Iris pigment epithelial cell (primary cell): ENCODE measurements around the gene HECTD4.
"Not testable (repeated sequence)": the region's sequence is repeated elsewhere in the genome, so short reads cannot be mapped to it uniquely, and the experiment has no call there.

Experiments
- DNase-seq: peaks from one replicate; pipeline ENCODE4 v3.0.0-alpha.2; 2011; ENCODE audit warnings: low read depth

The HECTD4 gene

DNA sequence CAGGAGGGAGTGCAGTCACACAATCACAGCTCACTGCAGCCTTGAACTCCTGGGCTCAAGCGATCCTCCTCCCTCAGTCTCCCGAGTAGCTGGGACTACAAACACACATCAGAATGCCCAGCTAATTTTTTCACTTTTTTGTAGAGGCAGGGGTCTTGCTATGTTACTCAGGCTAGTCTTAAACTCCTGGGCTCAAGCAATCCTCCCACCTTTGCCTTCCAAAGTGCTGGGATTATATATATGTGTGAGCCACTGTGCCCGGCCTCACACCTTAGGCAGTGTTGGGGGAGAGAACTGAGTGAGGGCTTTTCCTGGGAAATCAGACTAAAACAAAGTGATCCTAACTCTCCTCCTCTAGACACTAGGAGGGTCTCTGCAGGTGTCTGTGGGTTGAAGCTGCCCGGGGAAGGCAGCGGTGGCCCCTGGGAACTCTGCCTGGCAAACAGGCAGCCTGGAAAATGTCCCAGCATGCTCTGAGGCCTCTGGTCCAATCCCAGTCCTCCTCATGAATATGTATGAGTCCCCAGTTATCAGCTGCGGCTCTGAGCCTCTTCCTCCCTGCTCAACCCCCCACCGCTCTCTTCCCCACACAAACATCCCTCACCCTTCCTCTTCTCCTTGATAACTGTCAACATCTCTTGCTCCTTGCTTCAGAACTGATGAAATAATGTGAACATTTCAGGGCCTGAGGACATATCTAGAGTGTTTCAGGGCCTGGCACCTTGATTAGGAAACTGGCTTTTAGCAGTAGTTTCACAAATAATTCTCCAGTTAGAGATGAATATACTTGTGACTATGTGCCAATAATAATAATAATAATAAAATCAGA lies 265.8 kb downstream of the HECTD4 start:
- DNase-seq: peak; percentile 92

DNA sequence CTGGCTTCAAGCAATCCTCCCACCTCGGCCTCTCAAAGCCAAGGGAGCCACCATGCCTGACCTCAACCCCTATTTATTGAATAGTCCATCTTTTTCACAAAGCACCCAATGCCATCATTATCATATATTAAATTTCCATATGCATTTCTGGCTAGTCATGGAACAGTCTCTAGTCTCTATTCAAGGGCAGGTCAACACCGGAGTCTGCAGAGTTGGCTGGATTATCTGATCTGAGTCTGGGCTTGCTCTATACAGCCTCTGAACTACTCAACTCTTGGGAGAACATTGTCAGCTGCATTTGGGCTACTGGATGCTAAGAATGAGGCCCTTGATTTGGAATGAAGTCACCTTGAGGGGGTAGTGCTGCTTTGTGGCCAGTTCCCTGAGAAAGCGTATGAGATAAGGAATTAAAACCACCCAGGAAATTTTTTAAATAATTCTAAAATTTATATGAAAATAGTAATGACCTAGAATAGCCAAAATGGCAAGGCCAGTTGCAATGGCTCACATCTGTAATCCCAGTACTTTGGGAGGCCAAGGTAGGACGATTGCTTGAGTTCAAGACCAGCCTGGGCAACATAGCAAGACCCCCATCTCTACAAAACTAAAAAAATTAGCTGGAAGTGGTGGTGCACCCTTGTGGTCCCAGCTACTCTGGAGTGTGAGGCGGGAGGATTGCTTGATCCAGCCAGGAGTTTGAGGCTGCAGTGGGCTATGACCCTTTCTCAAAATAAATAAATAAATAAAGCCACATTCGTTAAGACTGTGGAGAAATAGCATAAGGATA lies 266.8 kb downstream of the HECTD4 start:
- DNase-seq: no peak

DNA sequence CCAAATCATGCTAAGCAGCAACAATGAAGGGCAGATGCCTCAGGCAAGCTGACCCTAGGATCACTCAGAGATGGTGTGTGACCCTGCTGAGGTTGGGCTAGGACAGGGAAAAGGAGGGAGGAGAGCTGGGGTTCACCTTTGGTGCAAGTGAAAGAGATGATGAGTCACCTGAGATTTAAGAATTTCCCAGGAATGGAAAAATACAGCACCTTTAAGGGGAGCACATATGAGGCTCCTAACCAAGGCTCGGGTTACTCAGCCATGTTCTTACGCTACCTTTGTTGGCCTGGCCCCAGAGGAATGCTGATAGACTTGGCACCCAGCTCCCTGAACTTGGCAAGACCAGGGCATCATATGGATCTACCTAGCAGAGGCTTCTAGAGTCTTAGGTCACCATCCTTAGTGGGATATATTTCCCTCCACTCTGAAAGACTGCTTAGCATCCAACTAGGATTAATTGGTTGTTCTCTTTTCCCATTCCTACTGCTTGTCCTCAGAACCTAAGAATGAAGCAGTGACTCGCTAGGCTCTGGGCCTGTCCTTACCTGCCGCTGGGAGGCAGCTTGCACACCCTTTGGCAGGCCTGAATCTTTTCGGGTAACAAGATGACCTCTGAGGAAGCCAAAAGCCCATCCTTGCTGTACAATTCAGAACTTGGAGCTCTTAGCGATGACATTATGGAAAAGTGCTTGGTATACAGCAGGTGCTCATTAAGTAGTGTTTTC lies 269.7 kb downstream of the HECTD4 start:
- DNase-seq: no peak

DNA sequence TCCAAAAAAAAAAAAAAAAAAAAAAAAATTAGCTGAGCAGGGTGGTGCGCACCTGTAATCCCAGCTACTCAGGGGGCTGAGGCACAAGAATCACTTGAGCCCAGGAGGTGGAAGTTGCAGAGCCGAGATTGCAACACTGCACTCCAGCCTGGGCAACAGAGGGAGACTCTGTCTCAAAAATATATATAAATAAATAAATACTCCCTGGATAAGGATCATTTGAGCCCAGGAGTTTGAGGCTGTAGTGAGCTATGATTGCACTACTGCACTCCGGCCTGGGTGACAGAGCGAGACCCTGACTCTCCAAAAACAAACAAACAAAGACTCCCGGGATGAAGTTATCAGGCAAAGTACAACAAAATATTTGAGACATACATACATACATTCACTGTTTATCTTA lies 270.3 kb downstream of the HECTD4 start:
- no peak for DNase-seq

DNA sequence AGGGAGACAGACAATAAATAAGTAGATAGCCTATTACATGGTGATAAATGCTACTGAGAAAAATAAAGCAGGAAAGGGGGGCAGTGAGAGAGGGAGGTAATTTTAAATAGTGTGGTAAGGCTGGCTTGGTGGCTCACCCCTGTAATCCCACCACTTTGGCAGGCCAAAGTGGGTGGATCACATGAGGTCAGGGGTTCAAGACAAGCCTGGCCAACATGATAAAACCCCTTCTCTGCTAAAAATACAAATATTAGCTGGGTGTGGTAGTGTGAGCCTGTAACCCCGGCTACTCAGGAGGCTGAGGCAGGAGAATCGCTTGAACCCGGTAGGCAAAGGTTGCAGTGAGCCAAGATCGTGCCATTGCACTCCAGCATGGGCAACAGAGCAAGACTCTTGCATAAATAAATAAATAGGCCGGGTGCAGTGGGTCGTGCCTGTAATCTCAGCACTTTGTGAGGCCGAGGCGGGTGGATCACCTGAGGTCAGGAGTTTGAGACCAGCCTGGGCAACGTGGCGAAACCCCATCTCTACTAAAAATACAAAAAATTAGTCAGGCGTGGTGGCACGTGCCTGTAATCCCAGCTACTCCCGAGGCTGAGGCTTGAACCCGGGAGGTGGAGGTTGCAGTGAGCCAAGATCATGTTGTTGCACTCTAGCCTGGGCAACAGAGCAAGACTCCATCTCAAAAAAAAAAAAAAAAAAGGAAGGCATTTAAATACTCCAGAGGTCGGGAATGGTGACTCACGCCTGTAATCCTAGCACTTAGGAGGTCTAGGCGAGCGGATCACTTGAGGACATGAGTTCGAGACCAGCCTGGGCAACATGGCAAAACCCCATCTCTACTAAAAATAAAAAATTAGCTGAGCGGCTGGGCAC lies 271.2 kb downstream of the HECTD4 start:
- DNase-seq: not testable (repeated sequence)
